Measurements from ENCODE around the gene GFOD1. TPM values are rescaled to one million over a fixed set of nuclear protein-coding genes. Genes with fewer than 3 reads are reported as not detected.

Gene GFOD1, protein sequence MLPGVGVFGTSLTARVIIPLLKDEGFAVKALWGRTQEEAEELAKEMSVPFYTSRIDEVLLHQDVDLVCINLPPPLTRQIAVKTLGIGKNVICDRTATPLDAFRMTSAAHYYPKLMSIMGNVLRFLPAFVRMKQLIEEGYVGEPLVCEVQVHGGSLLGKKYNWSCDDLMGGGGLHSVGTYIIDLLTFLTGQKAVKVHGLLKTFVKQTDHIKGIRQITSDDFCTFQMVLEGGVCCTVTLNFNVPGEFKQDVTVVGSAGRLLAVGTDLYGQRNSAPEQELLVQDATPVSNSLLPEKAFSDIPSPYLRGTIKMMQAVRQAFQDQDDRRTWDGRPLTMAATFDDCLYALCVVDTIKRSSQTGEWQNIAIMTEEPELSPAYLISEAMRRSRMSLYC
- 1.6 and 2.9 TPM in 2 replicates for total RNA-seq

DNA sequence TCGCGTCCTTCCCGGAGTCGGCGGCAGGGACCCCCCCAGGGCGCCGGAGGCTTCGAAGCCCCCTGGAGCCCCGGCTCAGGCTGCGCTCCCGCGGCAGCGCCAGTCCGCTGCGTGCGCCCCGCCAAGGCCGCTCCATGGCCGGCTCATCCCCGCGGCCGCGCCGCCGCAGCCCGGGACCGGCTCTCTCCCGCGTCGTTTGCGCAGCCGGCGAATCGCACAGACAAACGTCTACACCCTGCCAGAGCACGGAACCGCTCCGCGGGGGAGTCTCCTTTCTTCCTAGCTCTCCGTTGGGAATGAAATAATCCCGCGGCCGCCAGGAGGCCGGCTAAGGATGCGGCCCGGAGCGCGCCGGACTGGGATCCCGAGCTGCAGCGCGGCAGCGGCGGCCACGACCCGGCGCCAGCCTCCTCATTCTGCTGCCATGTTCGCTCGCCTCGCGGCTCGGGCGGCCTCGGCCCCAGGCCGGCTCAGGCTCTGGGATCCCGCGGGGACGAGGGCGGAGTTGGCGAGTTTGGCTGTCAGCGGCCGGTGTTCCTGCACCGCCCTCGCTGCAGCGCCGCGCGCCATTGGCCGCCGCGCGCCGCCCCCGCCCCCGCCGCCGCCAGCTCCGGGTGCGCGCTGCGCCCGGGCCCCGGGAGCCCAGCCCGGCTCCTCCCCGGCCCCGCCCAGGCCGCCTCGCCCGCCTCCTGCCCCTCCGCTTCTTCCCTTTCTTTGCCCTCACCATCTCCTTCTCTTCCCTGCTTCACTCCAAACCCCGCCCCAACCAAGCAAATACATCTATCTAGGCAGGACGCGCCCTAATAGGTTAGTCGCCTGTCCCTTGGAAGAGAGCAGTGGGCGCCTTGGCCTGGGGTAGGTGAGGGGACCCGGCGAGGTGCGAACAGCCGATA lies at the start of gene GFOD1:
Gene GFOD1 (minus strand): TSS at position 479 of the 893 bp plus-strand sequence. CDS start 710 bp downstream, outside the sequence.

DNA sequence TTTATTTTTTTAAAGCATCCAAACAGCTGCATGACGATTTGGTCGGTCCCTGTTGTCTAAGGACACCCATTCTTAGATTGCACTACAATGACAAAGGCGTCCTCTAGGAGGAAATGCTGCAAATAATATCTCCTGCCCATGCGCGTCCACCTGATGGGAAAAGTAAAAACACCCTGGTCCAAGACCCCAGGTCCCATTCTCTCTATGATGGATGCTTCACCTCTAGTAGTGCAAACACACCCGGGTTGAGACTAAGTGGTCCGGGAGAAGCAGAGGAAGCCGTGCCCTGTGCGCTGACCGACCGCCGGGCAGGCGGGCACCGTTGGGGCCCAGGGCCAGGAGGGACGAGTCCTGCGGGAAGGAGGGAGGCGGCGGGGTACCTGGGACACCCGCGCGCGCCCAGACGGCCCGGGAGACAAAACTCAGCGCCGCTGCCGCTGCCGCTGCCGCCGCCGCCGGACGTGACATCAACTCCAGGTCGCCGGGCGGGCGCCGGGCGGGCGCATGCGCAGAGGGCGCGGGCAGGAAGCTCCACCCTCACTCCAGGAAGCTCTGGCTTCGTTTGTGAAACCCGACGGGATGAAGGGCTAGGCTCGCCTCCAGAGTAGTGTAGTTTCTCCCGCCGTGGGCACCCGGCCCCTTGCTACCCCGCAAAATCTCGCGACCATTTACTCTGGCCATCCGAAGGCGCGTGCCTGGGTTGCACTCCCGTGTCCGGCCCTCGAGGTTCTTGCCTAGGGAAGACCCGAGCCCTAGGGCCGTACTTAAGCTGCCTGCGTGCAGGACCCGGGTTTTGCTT lies 159.1 kb downstream of the GFOD1 start, which contains the start of gene TBC1D7:
Gene TBC1D7 (minus strand): TSS at position 462 of the 799 bp plus-strand sequence. CDS start 1,639 bp downstream, outside the sequence.

Other genes with a start within 250 kb of the GFOD1 start
- gene TBC1D7, start 159.1 kb downstream of the GFOD1 start, total RNA-seq, result 17.6 and 21.1 TPM in 2 replicates
- 4.9 and 5.6 TPM in 2 replicates for gene SIRT5, start 87.0 kb upstream of the GFOD1 start, total RNA-seq
- gene NOL7, start 127.7 kb upstream of the GFOD1 start, total RNA-seq, result 54.4 and 60.1 TPM in 2 replicates
- 36.7 and 47.7 TPM in 2 replicates for gene RANBP9, start 224.2 kb upstream of the GFOD1 start, total RNA-seq